Measurements from ENCODE around the gene HMGN1. TPM values are rescaled to one million over a fixed set of nuclear protein-coding genes. Genes with fewer than 3 reads are reported as not detected.

Gene HMGN1
- total RNA-seq, 1 donor from 2014 or later: 596 TPM

- TF ChIP-seq CTCF (IDR thresholded peaks at IDR 0.05; ENCODE audit: unreplicated experiment): no peak
- no peak for DNase-seq (ENCODE audit: low spot score, unreplicated experiment)
- Mint-ChIP-seq H3K36me3 (ENCODE audit: insufficient read depth) (no peaks in the 10 kb centered on the region), H3K27me3 (peaks cover 4% of the 10 kb centered on the region), H3K4me3 (ENCODE audit: low read depth) (no peak overlapping the region), H3K27ac (no peak overlapping the region), H3K4me1 (ENCODE audit: low read depth) (peaks cover 4% of the 10 kb centered on the region), H3K9me3 (ENCODE audit: low read depth) (no peaks in the 10 kb centered on the region)
Measured at GRCh38 chr21:39327727-39328126, 21.2 kb downstream of the HMGN1 start.

GRCh38 chr21:39326607-39327307, 22.1 kb downstream of the HMGN1 start:
- Mint-ChIP-seq H3K36me3 (ENCODE audit: insufficient read depth) (no peaks in the 10 kb centered on the region), H3K27me3 (no peaks in the 10 kb centered on the region), H3K27ac (no peak overlapping the region), H3K4me1 (ENCODE audit: low read depth) (no peaks in the 10 kb centered on the region), H3K9me3 (ENCODE audit: low read depth) (no peaks in the 10 kb centered on the region), H3K4me3 (ENCODE audit: low read depth) (no peak overlapping the region)
- TF ChIP-seq CTCF (IDR thresholded peaks at IDR 0.05; ENCODE audit: unreplicated experiment): no peak
- DNase-seq (ENCODE audit: low spot score, unreplicated experiment): no peak

GRCh38 chr21:39325458-39325857, 23.4 kb downstream of the HMGN1 start:
- Mint-ChIP-seq H3K9me3 (ENCODE audit: low read depth) (no peaks in the 10 kb centered on the region), H3K36me3 (ENCODE audit: insufficient read depth) (no peaks in the 10 kb centered on the region), H3K4me1 (ENCODE audit: low read depth) (no peaks in the 10 kb centered on the region), H3K27ac (no peak overlapping the region), H3K4me3 (ENCODE audit: low read depth) (no peak overlapping the region), H3K27me3 (no peaks in the 10 kb centered on the region)
- no peak for TF ChIP-seq CTCF (IDR thresholded peaks at IDR 0.05; ENCODE audit: unreplicated experiment)
- no peak for DNase-seq (ENCODE audit: low spot score, unreplicated experiment)

GRCh38 chr21:39321424-39321823, 27.5 kb downstream of the HMGN1 start:
- no peaks in the 10 kb centered on the region for H3K4me1 Mint-ChIP-seq (ENCODE audit: low read depth)
- peaks cover 1% of the 10 kb centered on the region for H3K36me3 Mint-ChIP-seq (ENCODE audit: insufficient read depth)
- TF ChIP-seq CTCF (IDR thresholded peaks at IDR 0.05; ENCODE audit: unreplicated experiment): no peak
- no peak overlapping the region for H3K27ac Mint-ChIP-seq
- no peak for DNase-seq (ENCODE audit: low spot score, unreplicated experiment)
- H3K27me3 Mint-ChIP-seq: no peaks in the 10 kb centered on the region
- H3K9me3 Mint-ChIP-seq (ENCODE audit: low read depth): no peaks in the 10 kb centered on the region
- H3K4me3 Mint-ChIP-seq (ENCODE audit: low read depth): no peak overlapping the region

GRCh38 chr21:39319814-39320332, 29.0 kb downstream of the HMGN1 start:
- Mint-ChIP-seq H3K4me3 (ENCODE audit: low read depth) (no peak overlapping the region), H3K9me3 (ENCODE audit: low read depth) (no peaks in the 10 kb centered on the region), H3K27me3 (no peaks in the 10 kb centered on the region), H3K36me3 (ENCODE audit: insufficient read depth) (peaks cover 1% of the 10 kb centered on the region), H3K27ac (no peak overlapping the region), H3K4me1 (ENCODE audit: low read depth) (no peaks in the 10 kb centered on the region)
- TF ChIP-seq CTCF (IDR thresholded peaks at IDR 0.05; ENCODE audit: unreplicated experiment): no peak
- no peak for DNase-seq (ENCODE audit: low spot score, unreplicated experiment)

Data from progenitor cell of endocrine pancreas (in vitro differentiated cells).